CMK (cell line): ENCODE results near the gene ZNF804B.

Experiments used
- DNase-seq: peaks from one replicate; pipeline ENCODE4 v3.0.0-alpha.2; 2010; ENCODE audit warnings: low read depth

ZNF804B gene

DNA sequence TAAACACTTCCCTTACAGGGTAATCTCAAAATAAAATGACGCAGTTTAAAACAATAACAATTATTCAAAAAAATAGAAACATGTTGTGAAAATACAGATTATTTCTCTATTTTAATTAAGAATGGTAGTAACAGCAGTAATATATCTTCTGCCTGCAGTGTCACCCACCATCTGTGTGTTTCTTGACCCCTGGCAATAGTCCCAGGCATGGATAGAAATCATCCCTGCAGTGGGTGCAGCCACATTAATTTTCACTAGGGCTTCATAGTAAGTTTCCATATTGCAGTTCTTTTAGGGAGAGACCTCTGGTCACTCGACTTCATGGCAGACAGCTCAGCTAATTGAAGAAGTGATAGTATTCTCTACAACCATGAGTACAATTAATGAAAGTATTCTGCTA lies 506.1 kb downstream of the ZNF804B start:
- DNase-seq: no peak

DNA sequence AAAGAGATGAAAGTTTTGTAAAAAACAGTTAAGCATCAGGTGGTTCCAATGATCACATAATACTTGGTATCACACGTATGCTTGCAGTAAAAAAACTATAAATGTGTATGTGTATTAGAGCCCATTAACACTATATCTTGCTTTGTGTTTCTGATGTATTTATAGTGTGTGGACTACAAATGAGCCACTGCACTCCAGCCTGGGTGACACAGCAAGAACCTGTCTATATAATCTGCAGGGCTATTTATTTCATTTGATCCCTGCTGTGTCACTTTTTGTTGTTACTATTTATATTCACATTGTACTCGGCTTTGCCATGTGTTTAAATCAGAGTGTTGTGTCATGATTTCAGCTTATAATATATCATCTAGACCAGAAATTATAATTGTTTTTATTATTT lies 523.8 kb downstream of the ZNF804B start:
- DNase-seq: no peak

DNA sequence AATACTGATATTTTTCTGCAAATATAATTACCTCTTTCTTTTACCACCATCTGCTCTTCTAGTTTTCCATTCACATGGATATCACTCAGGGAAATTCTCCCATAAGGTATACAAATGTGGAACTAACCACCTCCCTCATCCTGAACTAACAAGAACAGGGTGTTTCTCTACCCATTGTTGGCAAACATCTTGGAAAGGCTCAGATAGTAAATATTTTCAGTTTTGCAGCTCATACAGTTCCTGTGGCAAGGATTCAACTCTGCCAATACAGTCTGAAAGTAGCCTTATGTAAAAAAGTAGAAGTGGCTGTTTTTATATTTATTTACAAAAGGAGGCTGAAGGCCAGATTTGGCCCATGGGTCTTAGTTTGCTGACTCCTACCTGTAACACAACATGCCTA lies 549.0 kb downstream of the ZNF804B start:
- DNase-seq: no peak

DNA sequence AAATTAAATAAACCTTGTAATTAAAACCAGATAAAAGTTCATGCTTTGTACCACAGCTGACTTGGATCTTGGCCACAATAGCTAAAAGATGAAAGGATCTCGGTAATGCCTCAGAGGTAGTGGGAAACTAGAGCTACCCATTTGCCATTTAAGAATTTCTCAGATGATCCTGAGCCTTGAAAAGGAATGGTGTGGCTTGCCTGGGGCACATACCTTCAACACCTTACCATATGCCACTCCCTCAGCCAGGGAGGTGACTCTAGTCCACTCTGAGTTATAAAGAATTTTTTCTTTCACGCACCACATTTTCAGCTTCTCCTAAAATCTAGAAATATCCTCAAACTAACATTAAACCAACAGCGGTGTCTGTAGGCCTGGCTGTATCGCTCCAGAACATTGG lies 552.4 kb downstream of the ZNF804B start:
- DNase-seq: no peak

DNA sequence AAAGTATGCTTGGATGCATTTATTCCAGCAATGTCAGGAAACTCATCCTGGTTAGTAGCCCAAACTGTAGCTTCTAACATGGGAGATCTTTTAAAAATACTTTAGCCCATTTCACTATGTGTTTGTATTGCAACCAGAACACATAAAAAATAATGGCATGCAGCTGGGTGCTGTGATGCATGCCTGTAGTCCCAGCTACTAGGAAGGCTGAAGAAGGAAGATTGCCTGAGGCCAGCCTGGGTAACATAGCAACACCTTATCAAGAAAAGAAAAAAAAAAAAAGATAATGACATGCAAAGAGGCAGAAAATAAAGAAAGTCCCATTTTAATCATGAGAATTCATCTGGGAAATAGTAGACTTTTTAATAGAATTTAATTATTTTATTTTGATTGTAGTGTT lies 553.1 kb downstream of the ZNF804B start:
- no peak for DNase-seq

DNA sequence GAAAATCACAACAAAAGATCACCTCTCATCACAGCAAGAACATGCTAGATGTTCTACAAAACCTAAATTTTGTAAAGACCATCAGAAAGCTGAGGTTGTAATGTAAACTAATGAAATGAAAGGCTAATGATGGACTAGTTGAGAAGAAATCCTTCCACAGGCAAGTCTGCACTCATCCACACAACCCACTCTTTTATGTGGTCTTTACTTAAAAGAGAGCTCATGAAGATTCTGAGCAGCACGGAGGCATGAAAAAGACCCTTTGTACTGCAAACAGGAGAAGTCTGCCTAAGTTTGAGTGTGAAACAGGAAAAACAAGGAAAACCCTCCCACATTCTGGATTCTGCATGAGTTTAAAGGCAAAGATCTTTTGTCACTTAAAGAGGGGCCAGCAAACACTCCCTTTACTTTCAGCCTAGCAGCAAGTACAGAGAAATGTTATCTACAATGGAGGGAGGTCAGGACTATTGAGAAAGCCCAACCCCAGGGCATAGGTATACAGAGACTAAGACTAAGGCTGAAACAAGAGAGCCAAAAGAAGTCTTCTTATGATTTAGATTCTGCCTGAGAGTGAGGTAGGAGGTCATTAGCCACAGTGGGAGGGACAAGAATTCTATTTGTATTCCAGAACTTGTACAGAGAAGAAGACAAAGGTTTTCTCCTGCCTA lies 557.2 kb downstream of the ZNF804B start:
- DNase-seq: no peak

DNA sequence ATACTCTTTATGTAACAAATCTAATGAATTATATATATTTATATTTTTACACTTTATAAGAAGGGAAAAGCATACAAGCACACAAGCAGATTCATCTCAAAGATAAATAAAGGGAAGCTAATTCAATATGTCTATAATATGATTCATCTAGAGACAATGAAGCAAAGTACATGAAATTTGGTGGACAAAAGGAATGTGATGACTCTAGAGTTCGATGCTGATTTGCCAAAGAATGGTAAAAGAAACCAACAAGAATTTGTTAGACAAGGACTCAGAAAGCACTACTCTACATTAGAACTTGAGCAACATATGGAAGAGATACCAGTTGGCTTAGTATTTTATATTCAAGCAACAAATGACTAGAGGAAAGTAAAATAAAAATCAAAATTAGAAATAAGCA lies 572.5 kb downstream of the ZNF804B start:
- DNase-seq: no peak

DNA sequence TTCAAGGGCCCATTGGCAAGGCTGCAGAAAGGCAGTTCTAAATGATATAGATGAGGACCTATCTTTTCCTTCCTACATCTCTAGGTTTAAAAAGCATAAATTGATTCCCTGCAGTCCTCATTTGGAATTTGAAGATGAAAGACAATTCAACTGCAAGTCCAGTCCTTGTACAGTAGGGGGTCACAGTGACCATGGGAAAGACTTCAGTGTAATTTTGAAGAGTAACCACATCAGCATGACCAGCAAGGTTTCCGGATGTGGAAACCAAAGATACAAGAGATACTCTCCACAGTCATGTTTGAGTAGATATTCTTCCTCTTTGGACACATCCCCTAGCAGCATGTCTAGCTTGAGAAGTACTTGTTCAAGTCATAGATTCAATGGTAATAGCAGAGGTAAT lies 575.3 kb downstream of the ZNF804B start:
- DNase-seq: peak; percentile 26

DNA sequence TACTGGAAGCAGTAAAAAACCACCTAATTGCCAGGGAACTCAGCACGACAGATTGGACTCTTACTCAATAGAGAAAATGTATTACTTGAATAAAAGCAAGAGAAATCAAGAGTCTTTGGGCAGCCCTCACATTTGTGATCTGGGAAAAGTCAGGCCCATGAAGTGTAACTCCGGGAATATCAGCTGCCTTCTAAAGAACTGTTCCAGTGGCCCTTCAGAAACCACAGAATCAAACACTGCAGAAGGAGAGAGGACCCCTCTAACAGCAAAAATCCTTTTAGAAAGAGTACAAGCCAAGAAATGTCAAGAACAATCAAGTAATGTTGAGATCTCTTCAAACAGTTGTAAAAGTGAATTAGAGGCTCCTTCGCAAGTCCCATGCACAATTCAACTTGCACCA lies 576.0 kb downstream of the ZNF804B start:
- no peak for DNase-seq

DNA sequence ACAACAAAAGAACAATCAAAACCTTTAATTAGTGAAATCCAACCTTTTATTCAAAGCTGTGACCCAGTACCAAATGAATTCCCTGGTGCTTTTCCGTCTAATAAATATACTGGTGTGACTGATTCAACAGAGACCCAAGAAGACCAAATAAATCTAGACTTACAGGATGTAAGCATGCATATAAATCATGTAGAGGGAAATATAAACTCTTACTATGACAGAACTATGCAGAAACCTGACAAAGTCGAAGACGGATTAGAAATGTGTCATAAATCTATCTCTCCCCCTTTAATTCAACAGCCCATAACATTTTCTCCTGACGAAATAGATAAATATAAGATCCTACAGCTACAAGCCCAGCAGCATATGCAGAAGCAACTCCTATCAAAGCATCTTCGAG lies 576.6 kb downstream of the ZNF804B start:
- no peak for DNase-seq

DNA sequence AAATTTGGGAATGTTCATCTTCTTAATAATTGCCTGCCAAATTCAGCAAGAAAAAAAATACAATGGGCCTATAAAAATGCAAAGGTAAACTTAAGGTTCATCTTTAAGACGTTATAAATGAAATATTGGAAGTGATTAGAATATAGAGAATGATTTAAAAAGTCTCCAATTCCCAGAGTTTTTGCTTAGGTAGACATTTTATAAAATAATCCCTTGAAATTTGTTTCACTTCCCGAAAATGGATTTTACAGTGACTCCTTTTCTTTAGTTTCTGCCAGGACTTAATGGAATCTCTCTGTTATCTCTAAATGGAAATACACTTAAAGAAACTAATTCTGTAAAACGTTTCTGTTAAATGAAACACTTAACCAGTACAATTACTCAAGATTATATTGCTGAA lies 580.2 kb downstream of the ZNF804B start:
- no peak for DNase-seq

DNA sequence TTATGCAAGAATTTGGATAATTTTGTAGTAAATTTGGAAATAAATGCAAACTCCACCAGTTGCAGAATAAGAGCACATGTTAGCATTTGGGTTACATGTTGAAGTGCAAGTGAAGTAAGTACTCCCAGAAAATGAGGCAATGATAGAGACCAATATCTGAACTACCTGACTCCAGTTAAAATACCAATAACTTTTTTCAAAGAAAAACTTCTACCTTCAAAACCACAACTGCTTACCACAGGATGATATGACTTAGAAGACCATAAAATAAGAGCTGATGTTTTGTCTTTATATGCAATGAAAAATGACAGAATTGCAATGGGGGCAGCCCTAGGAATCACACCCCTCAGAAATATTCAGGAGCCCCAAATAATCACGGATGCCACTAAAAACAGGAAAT lies 597.6 kb downstream of the ZNF804B start:
- DNase-seq: no peak

DNA sequence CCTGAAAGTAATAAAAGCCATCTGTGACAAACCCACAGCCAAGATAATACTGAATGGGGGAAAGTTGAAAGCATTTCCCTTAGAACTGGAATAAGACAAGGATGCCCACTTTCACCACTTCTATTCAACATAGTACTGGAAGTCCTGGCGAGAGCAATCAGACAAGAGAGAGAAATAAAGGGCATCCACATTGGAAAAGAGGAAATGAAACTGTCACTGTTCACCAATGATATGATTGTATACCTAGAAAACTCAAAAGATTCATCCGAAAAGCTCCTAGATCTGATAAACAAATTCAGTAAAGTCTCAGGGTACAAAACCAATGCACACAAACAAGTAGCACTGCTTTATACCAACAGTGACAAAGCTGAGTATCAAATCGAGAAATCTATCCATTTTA lies 617.7 kb downstream of the ZNF804B start:
- no peak for DNase-seq

DNA sequence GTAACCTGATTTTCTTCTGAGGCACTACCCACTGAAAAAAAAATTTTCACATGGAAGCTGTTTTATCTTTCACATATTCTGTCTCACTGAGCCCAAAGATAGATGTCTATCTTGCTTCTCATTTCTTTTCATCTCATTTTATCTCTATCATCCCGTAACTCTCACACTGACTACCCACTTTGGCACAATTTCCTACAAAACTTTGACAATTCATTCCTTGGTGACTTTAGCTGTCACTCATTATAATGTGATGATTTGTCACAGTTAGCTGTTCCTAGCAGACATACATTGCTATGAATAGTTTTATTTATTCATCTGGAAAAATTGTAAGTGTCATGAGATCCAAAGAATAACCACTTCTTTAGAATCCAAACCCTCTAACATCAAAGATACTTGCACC lies 625.9 kb downstream of the ZNF804B start:
- DNase-seq: no peak
